Stimulated activated naive CD4-positive, alpha-beta T cell treated with Interleukin-2 at 50 U/mL for 16 hours (primary cell): ENCODE results near the gene SLC35E3.

Experiments used
- DNase-seq: peaks from one replicate; lab custom pipeline; 2025; lab: John Stamatoyannopoulos, UW

Gene SLC35E3

DNA sequence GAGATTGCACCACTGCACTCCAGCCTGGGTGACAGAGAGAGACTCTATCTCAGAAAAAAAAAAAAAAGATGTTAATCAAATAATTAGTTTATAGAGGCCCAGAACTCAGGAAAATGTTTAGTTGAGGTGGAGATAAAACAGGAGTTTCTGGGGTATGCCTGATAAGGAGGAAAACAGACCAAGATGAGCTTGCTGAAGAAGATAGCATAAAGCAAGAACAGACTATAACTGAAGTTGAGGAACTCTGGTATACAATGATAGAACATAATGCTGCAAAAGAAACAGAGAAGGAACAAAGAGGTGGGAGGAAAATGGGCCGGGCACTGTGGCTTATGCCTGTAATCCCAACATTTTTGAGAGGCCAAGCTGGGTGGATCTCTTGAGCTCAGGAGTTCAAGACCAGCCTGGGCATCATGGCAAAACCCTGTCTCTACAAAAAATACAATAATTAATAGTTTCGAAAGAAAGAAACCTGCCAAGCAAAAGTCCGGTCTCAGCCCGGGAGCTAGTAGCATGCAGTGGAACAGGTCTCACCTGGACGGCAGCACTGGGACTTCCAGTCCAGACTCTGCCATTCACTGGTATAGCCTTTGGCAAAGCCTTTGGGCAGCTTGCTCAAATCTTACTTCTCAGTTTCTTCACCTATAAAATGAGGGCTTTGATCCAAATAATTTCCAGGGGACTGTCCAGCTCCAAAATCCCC, 25.4 kb downstream of the SLC35E3 start:
- no peak for DNase-seq

DNA sequence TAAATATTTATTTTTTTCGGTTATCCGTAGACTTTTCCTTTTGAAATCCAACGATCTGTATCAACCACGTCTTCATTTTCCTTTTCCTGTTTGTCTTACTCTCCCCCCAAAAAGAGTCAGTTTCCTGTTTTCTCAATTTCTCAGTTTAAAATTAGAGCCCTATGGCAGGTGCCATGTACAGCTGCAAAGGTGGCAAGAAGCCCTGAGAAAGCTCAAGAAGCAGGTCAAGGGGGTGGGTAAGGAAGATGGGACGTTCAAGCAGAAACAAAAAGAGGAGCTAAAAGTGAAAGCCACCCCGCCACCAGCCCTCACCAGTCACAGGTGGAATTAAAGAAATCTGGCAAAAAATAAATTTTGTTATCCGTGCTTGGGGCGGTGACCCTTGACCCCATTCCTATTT, 26.7 kb downstream of the SLC35E3 start:
- no peak for DNase-seq

DNA sequence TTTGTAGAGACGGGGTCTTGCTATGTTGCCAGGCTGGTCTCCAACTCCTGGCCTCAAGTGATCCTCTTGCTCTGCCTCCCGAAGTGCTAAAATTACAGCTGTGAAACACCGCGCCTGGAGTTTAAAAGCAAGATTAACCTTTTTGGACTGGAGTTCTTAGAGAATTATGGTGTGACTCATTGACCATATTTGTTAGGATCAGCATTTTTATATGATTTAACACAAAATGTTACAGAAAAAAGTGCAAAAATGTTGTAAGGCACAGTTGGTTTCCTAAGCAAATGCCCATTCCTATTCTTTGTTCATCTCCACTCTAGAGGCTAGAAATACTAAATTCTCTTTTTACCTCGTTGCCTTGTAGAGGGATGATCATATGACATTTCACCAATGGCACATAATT, 27.6 kb downstream of the SLC35E3 start:
- DNase-seq, result no peak

DNA sequence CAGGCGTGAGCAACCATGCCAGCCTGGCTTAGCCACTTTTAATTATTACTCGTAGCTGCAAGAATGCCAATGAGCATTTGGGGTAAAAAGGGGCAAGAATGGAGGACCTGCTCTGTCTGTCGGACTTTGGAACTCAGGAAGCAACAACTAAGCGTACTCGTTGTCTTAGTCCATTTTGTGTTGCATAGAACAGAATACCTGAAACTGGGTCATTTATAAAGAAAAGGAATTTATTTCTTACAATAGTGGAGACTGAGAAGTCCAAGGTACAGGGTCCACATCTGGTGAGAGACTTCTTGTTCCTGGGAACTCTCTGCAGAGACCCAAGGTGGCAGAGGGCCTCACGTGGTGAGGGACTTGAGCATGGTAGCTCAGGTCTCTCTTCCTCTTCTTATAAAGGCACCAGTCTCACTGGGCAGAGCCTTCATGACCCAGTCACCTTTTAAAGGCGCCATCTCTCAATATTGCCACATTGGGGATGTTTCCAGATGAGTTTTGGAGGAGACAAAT, 29.2 kb downstream of the SLC35E3 start:
- no peak for DNase-seq

DNA sequence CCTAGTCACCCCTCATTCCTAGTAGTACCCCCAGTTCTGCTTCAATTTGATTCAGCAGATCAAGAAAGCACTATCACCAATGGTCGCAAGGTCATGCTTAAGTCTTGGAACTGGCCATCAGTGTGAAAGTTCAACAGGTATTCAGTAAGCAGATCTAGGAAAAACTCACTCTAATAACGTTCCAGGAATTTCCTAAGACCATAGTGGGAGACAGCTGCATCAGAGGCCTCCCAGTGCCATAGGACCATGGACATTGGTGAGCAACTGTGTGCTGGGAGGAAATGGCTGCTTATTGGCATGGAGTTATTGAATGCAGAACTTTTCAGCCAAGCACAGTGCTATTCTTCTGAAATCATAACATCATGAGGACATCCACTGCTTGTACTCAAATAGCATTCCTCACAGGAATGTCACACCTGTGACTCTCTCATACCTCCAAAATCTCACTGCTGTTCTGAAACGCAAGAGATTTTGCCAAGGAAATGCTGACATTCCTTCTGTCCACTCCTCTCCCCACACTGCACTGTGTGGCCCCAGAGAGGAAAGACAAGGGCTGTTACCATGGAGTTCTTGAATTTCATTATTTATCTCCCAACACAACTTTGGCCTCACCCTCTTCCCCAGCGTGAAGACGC, 31.1 kb downstream of the SLC35E3 start:
- DNase-seq, result no peak

DNA sequence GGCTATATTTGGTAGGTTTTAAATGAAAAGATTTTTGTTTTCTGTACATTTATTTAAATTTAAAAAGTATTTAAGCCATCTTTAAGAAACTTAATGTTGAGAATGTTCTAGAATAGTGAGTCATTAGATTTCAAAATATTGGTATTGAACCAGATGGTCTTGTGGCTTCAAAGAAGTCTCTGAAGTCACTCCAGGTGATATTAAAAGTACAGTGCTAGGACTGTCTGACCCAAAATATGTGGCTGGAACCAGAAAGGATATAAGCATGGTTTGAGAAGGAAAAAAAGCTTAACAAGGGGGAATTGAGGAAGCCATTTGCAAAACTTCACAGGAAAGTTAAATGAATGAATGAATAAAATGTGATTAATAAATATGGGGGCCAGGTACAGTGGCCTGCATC, 33.3 kb downstream of the SLC35E3 start:
- no peak for DNase-seq

DNA sequence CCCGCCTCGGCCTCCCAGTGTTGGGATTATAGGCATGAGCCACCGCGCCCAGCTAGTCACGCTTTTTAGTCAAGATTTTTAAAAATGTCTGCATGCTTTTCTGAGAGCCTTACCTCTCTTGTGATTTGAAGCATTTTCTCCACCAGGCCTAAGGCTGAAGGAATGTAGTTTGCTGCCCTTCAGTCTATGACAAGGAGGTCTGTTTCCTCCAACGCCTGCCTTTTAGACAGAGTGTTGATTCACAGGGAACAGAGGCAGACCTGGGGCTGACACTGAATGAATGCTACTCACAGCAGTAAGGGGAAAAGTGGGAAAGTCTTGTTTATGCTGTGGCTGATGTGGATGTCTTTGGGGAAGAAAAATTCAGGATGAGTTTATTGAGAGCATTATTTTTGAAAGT, 34.8 kb downstream of the SLC35E3 start:
- no peak for DNase-seq

DNA sequence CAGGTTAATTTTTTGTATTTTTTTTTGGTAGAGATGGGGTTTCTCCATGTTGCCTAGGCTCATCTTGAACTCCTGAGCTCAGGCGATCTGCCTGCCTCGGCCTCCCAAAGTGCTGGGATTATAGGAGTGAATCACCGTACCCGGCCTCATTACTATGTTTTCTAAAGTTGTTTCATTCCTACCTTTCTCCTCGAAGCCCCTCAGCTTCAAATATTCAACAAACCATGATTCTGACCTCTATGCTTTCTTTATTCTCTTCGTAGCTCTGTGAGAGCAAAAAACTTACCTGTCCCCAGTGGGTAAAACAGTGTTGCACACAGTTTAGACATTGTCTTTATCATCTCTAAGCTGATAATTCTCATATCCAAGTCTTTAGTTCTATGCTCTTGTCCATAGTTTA, 35.8 kb downstream of the SLC35E3 start:
- DNase-seq, result no peak

DNA sequence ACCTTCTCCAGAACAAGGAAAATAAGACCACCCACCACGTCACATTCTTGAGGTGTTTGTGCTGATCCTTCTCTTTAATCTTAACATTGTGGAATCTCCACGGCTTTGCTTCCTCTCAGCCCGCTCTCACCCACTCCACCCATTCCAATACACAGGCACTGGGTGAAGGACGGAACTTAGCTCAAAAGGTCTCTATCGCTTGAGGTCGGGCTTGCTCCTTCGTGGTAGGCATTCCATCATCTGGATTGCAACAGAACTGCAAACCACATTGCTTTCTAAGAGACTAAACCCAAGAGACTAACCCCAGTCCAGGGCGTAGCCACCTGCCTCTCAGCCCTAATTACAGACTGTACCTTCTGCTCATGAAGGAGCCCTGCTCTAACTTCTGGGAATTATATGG, 38.0 kb downstream of the SLC35E3 start:
- DNase-seq, result no peak

DNA sequence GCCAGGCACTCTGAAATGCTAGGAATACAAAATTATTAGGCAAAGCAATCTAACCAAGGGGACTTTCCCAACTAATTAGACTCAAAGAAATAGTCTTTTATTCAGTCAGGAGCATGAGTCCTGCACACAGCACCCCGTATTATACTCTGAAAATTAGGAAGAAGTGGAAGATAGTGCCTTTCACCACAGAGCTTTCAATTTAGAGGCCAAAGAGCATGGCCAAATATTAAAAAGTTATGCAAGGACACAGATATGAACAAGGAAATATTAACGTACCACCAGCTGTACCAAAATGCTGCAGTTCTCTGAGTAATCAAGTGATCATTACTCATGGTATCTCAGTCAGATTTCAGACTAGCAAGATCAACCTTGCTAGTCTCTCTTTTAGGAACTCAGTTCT, 39.4 kb downstream of the SLC35E3 start:
- DNase-seq, result no peak

DNA sequence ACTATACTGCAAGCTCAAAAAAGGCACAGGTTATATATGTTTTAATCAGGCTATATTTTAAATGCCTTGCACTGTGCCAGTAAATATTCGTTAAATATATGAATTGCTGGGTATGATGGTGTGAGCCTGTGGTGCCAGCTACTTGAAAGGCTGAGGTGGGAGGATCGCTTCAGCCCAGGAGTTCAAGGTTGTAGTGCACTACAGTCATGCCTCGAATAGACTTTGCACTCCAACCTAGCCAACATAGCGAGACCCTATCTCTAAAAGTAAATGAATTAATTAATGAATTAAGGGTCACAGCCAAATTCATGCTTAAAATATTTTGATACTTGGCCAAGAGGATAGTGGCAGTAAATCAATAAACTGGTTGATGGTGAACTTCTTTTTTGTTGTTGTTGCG, 39.8 kb downstream of the SLC35E3 start:
- DNase-seq, result no peak

DNA sequence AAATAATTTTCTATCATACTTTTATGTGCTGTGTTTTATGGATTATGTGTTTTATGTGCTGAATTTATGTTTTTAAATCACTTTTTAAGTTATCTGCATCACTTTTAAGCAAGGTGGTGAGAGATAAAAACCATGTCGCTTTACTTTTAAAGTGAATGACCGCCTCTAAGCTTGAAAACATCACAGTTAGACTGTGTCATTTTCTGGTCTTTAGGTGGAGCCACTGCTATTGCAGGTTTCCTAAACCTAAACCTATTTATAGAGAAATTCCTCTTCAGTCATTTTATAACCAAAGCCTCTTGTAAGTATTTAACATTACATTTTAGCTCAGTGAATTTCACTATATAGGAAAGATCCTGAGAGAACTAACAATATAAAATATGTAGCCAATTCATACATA, 41.0 kb downstream of the SLC35E3 start:
- no peak for DNase-seq

DNA sequence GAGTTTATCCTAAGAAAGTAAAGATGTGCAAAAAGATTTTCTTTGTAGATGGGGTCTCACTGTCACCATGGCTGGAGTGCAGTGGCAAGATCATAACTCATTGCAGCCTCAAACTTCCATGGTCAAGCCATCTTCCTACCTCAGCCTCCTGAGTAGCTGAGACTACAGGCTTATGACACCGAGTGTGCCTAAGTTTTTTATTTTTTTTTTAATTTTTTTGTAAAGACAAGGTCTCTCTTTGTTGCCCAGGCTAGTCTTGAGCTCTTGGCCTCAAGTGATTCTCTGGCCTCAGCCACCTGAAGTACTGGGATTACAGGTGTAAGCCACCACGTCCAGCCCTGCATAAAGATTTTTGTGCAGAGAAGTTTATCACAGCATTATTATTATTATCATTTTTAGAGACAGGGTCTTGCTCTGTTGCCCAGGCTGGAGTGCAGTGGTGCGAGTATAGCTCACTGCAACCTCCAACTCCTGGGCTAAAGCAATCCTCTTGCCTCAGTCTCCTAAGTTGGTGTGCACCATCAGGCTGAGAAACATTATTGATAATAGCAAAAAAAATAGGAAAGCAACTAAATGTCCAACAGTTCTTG, 42.7 kb downstream of the SLC35E3 start:
- DNase-seq, result no peak

DNA sequence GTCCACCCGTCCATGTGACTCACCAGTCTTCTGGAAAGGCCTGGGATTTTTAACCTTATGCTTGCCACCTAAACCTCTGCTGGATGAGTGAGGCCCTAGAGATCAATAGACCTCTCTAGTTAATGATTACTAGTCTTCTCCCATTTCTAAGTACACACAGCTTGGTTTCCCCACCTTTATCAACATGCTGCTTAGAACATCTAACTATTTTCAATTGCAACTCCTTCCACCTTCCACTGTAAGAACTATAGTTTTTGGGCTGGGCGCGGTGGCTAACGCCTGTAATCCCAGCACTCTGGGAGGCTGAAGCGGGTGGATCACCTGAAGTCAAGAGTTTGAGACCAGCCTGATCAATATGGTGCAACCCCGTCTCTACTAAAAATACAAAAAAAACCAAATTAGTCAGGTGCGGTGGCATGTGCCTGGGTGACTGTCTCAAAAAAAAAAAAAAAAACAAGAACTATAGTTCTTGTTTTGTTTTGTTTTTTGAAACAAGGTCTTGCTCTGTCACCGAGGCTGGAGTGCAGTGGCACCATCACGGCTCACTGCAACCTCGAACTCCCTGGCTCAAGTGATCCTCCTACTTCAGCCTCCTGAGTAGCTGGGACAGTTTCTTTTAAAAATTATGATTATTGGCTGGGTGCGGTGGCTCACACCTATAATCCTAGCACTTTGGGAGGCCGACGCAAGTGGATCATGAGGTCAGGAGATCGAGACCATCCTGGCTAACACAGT, 43.3 kb downstream of the SLC35E3 start:
- DNase-seq, result no peak

DNA sequence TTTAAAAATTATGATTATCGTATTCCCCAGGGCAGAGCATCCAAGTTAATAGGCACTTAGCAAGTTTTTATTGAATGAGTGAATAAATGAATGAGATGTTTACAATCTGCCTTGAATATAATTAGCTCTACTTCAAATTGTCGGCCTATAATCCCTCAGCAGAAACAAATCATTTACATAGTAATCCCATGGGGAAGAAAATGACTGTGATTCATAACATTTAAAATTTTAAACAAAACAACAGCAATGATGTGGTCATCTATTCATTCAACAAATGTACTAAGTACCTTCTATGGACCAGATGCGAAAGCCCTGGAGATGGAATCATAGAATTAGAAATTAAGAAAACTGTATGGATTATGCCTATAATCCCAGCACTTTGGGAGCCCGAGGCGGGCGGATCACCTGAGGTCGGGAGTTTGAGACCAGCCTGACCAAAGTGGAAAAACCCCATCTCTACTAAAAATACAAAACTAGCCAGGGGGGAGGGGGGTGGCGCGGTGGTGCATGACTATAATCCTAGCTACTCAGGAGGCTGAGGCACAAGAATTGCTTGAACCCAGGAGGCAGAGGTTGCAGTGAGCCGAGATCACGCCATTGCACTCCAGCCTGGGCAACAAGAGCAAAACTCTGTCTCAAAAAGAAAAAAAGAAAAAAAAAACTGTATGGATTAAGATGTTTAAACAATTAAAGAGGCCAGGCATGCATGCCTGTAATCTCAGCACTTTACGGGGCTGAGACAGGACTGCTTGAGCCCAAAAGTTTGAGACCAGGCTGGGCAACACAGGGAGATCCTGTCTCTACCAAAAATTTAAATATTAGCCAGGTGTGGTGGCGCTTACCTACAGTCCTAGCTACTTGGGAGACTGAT, 44.3 kb downstream of the SLC35E3 start:
- no peak for DNase-seq

DNA sequence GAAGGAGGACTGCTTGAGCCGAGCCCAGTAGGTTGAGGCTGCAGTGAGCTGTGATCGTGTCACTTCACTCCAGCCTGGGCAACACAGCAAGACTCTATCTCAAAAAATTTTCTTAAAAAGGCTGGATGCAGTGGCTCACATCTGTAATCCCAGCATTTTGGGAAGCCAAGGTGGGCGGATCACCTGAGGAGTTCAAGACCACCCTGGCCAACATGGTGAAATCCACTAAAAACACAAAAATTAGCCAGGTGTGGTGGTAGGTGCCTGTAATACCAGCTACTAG, 44.9 kb downstream of the SLC35E3 start:
- no peak for DNase-seq

DNA sequence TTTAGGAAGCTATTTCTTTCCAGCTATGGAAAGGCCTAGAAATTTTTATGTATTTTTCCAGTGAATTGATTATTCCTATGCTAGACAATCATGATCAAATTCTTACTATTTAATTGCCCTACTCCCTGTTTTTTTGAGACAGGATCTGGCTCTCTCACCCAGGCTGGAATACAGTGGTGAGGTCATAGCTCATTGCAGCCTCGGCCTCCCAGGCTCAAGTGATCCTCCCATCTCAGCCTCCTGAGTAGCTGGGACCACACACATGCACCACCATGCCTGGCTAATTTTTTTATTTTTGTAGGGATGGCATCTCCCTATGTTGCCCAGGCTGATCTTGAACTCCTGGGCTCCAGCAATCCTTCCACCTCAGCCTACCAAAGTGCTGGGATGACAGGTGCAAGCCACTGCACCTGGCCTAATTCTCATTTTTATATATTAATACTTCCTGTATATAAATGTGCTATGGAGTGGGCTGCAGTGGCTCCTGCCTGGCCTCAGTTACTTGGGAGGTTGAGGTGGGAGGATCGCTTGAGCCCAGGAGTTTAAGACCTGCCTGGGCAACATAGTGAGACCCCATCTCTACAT, 46.0 kb downstream of the SLC35E3 start:
- DNase-seq, result no peak

DNA sequence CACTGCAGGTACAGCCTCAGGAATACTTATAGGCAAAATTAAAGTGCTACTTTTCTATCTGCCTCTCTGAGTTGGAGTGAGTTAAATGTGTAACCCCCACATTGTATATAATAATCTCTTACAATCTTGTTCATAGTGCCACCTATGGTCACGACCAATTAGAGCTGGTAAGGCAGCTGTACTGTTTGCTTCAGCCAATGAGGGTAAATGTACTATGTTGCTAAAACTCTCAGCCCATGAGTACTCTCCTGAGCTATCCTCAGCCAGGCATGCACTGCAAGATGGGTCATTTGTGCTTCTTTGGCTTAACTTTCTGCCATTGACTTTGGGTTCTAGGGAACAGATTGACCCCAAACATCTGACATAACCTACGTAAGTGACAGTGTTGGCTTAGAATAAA, 47.0 kb downstream of the SLC35E3 start:
- DNase-seq, result no peak

DNA sequence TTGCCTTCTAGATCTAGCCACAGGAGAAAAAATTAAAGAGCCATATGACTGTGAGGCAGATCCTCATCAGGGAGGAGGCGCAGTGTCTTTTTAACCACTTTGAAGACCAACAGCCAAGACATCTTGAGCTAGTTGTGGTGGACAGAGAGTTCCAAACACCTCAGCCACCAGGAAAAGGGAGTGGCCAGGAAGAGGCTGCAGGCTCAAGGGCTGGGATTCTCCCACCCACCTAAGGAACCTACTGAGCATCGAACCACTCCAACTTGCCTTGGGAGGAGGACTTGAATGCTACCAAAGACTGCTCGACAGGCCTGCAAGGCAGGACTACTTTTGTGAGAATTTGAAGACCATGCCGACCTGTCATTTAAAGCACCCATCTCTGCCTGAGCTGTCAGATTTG, 47.5 kb downstream of the SLC35E3 start:
- DNase-seq, result no peak

DNA sequence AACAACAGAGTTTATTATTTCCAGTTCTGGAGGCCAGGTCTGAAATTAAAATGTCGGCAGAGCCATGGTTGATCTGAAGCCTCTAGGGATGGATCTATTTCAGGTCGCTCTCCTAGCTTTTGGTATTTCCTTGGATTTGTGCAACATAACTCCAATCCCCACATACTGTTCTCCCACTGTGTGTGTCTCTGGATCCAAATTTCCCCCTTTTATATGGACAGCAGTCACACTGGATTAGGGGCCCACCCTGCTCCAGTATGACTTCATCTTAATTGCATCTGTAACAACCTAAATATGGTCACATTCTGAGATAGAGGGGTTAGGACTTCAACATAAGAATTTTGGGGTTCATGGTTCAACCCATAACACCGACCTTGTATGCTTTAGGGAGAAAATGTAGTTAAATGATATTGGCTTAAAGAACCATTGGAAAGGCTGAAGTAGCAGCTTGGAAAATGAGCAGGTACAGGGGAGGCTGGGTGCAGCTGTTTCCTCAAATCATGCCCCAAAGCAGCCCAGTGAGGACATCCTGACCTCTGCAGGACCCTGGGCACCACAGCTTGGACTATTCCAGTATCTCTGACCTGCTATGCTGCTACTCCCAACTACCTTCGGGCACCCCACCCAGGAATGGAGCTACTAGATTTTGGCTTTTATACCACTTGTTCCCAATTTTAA, 48.1 kb downstream of the SLC35E3 start:
- no peak for DNase-seq

DNA sequence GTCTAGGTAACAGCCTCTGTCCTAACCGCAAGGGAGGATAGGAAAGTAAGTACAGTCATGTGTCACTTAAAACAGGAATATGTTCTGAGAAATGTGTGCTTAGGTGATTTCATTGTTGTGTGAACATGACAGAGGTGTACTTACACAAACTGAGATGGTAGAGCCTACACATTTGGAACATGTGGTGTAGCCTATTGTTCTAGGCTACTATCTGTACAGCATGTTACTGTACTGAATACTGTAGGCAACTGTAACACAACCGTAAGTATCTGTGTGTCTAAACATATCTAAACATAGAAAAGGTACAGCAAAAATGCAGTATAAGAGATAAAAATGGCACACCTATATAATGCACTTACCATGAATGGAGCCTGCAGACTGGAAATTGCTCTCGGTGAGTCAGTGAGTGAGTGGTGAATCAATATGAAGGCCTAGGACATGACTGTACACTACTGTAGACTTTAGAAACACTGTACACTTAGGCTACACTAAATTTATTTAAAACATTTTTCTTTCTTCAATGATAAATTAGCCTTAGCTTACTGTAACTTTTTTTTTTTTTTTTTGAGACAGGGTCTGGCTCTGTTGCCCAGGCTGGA, 48.8 kb downstream of the SLC35E3 start:
- no peak for DNase-seq
